ENCODE measurements around the gene NOTCH2.

DNA sequence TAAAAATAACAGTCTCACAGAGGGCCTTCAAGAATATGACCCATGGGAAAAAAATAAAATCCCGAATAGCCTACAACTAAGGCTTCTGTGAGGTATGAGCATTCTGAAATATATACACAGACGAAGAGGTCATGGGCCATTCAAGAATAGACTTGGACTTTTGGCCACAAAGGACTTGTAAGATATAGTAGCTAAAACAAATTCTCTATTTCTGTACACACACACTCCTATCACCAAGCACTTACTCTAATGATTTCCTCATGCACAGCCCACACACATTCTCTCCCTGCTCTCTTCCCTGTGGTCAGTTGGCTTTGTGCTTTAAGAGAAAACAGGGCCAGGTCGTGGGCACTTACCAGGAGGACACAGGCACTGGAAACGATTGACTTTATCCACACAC lies 103.4 kb downstream of the NOTCH2 start:
- TF ChIP-seq, protein P1, sequence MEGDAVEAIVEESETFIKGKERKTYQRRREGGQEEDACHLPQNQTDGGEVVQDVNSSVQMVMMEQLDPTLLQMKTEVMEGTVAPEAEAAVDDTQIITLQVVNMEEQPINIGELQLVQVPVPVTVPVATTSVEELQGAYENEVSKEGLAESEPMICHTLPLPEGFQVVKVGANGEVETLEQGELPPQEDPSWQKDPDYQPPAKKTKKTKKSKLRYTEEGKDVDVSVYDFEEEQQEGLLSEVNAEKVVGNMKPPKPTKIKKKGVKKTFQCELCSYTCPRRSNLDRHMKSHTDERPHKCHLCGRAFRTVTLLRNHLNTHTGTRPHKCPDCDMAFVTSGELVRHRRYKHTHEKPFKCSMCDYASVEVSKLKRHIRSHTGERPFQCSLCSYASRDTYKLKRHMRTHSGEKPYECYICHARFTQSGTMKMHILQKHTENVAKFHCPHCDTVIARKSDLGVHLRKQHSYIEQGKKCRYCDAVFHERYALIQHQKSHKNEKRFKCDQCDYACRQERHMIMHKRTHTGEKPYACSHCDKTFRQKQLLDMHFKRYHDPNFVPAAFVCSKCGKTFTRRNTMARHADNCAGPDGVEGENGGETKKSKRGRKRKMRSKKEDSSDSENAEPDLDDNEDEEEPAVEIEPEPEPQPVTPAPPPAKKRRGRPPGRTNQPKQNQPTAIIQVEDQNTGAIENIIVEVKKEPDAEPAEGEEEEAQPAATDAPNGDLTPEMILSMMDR (IDR thresholded peaks at IDR 0.05): no peak
- no peak for TF ChIP-seq POLR2A (IDR thresholded peaks at IDR 0.05)

Data from esophagus squamous epithelium (tissue), 4 donors.